ENCODE data around the gene MYO6.
"Not testable (repeated sequence)": the region's sequence is repeated elsewhere in the genome, so short reads cannot be mapped to it uniquely, and the experiment has no call there.

MYO6 gene

DNA sequence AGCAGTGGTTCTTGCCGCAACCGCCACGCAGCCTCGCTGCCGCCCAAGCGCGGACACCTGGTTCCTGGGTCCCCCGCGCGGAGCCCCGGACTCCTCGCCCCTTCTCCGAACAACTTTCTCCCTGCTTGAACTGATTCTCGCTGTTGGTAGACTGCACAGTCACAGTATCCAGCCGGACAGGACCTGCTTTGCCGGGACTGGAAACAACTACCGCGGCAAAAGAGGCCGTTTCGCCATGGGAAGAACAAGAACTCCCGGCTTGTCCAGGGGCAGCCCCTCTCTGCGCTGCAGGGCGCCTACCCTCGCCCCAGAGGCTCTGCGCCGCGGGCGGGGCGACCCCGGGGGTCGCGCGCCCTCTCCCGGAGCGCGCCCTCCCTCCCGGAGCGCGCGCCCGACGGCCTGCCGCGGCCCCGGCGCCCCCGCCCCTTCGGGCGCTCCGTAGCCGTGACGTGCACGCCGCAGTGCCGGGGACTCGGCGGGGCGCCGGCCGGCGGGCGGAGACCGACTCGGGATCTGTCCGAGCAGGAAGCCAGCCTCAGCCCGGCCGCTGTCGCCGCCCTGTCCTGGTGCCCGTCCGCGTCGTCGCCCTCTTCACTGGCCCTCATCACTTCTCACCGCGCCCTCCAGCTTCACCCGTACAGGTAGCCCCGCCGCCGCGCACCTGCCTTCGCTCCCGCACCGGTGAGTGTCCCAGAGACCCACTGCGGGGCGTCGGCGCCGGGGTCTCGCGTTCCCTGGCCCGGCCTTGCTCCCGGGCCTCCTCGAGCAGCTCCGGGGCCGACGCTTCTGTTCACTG lies at the start of gene MYO6:
Gene MYO6 (plus strand): TSS at position 497 of the 796 bp plus-strand sequence. CDS start 68,309 bp downstream, outside the sequence.
- peak; percentile 38 to 92 (median 84) for DNase-seq
- intact Hi-C loops (cut with DNase I), result loop anchor here (10.0 kb wide), 1 partner anchor 144 kb away; the partner anchor contains the start of gene SENP6

- DNase-seq; intact Hi-C loops (cut with DNase I): not testable (repeated sequence)
Observed at GRCh38 chr6:75708334-75708733, 40.7 kb upstream of the MYO6 start.

- intact Hi-C loops (cut with DNase I), result no loop called here
- no peak for DNase-seq
Observed at GRCh38 chr6:75711173-75711572, 37.9 kb upstream of the MYO6 start.

- no peak for DNase-seq
- intact Hi-C loops (cut with DNase I), result no loop called here
Observed at GRCh38 chr6:75719133-75719532, 29.9 kb upstream of the MYO6 start.

- no peak for DNase-seq
- intact Hi-C loops (cut with DNase I), result no loop called here
Observed at GRCh38 chr6:75723382-75723781, 25.7 kb upstream of the MYO6 start.

- DNase-seq, result no peak
- intact Hi-C loops (cut with DNase I), result no loop called here
Observed at GRCh38 chr6:75727206-75727605, 21.8 kb upstream of the MYO6 start.

DNA sequence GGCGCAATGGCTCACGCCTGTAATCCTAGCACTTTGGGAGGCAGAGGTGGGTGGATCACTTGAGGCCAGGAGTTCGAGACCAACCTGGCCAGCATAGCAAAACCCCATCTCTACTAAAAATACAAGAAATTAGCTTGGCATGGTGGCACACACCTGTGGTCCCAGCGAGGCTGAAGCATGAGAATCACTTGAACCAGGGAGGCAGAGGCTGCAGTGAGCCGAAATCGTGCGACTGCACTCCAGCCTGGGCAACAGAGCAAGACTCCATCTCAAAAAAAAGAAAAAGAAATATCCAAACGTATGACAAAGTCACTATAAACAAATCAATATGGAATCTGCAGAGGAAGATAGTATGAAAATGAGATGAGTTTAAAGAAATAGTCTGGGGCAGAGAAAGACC lies 18.0 kb upstream of the MYO6 start:
- DNase-seq; intact Hi-C loops (cut with DNase I): not testable (repeated sequence)

DNA sequence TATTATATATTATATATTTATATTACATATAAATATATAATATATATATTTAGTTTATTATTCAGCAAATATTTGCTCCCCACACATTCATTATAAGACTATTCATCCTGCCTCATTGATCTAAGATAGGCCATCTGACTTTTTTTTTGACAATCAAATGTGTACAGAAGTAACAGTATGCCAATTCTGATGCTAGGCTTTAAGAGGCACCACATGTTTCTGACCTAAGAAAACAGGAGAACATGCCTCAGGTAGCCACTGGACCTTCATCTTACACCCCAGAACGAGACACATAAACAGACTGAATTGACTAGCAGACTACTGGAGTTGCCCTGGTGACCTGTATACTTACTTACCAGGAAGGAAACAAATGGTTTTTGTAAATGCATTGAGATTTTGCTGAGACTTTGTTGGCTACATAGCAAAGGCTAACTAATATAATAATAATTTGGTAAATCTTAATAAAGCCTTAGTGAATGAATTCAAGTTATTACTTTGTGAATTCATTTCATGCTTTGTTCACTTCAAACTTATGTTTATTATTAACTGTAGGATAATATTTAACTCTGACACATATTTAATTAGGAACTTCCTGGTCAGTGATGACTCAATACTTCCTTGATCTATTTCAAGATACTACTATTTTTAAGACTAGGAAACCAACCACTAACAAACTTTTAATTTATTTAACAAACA lies 13.4 kb upstream of the MYO6 start:
- no peak for DNase-seq
- intact Hi-C loops (cut with DNase I), result no loop called here

- intact Hi-C loops (cut with DNase I), result loop anchor here (10.0 kb wide), 1 partner anchor 139 kb away; the partner anchor contains the start of gene SENP6
Observed at GRCh38 chr6:75743971-75744370, 5.1 kb upstream of the MYO6 start.

GRCh38 chr6:75745404-75745803 lies 3.6 kb upstream of the MYO6 start:
- DNase-seq, result no peak
- intact Hi-C loops (cut with DNase I), result loop anchor here (10.0 kb wide), 1 partner anchor 141 kb away; the partner anchor contains the start of gene SENP6

More at GRCh38 chr6:75743971-75744370, 5.1 kb upstream of the MYO6 start:
- no peak for DNase-seq

DNA sequence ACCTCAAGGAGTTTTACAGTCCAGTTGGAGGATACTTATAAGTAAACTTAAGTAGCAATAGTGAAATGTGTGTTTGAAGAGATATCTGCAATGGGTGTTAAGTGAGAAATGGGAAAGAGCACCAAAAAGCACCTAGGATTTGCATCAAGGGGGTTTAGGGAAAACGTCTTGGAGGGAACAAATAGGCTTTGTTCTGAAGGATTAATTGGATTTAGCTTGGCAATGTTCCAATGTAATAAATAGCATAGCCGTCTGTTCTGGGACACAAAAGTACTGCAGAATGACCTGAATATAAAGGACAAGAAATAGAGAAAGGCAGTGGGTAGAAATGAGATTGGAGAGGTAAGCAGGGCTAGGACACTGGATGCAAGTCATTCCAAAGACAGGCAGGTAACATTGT lies 2.8 kb upstream of the MYO6 start:
- DNase-seq, result no peak

DNA sequence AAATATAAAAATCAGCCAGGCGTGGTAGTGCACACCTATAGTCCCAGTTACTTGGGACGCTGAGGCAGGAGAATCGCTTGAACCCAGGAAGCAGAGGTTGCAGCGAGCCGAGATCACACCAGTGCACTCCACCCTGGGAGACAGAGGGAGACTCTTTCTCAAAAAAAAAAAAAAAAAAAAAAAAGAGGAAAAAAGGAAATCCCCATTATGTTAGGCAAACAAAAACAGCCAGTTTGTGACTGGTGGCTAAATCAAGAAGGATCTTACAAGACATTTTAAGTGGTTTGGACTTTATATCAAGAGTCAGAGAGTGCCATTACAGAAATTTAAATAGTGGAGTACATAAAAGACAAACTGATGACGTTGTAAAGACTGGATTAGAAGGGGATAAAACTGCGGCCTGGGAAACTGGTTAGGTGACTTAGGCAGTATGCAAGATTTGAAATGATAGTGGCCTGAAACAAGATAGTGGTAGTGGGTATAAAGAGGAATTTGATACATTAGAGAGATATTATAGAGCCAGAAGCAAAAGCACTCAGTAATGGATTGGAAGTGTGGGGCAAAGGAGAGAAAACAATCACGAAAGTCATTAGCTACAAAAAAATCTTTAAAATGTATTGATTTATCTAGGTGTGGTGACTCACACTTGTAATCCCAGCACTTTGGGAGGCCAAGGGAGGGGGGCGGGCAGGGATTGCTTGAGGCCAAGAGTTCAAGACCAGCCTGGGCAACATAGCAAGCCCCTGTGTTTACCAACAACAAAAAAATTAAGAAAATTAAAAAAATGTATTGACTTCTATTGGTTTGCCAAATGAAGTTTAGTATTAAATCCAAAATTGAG lies 1.7 kb upstream of the MYO6 start:
- intact Hi-C loops (cut with DNase I), result loop anchor here (10.0 kb wide), 1 partner anchor 143 kb away; the partner anchor contains the start of gene SENP6
- no peak for DNase-seq

More for the DNA sequence above, 2.8 kb upstream of the MYO6 start:
- intact Hi-C loops (cut with DNase I), result loop anchor here (10.0 kb wide), 1 partner anchor 141 kb away; the partner anchor contains the start of gene SENP6

GRCh38 chr6:75748003-75748742 lies 866 bp upstream of the MYO6 start:
- intact Hi-C loops (cut with DNase I), result loop anchor here (10.0 kb wide), 1 partner anchor 143 kb away; the partner anchor contains the start of gene SENP6
- peak in 1 of 42 donors; percentile 68 for DNase-seq

DNA sequence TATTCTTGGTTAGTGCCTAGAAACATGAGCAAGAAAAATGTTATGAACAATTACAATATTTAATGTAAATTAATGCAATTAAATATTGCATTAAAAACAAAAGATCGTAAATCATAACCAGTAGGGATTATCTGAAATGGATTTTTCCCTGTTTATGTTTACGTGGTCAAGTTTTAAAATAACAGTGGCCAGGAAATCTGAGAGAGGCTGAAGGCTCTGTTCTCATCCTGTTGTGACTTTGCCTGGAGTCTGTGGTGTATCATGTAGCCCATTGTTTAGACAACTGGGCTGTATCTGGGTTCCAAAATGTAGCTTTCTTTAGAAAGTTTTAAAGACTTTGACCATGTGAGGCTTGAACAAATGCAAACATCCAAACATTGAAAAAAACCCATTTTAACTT lies 2.4 kb downstream of the MYO6 start:
- intact Hi-C loops (cut with DNase I), result no loop called here
- DNase-seq, result no peak

GRCh38 chr6:75752365-75752764 lies 3.3 kb downstream of the MYO6 start:
- intact Hi-C loops (cut with DNase I), result no loop called here
- no peak for DNase-seq

GRCh38 chr6:75755704-75756103 lies 6.7 kb downstream of the MYO6 start:
- no peak for DNase-seq
- intact Hi-C loops (cut with DNase I), result no loop called here

GRCh38 chr6:75757295-75757694 lies 8.3 kb downstream of the MYO6 start:
- intact Hi-C loops (cut with DNase I), result no loop called here
- no peak for DNase-seq

- no peak for DNase-seq
- intact Hi-C loops (cut with DNase I), result no loop called here
Observed at GRCh38 chr6:75758061-75758460, 9.0 kb downstream of the MYO6 start.
